AG09319 (cell line): Measurements from ENCODE around the gene RCOR1.

Source experiments
- DNase-seq: peaks from one replicate; pipeline ENCODE4 v3.0.0-alpha.2; 2010; ENCODE audit warnings: low read depth; ENCODE audit errors: extremely low read depth
- TF ChIP-seq, protein P1 (sequence below): IDR thresholded peaks from 2 replicates; pipeline ENCODE4 v1.5.1; 2011; ENCODE audit warnings: low read depth, mild to moderate bottlenecking, inconsistent platforms, low read length, moderate library complexity

RCOR1 gene

GRCh38 chr14:102644523-102644922, 52.1 kb downstream of the RCOR1 start:
- TF ChIP-seq, protein P1, sequence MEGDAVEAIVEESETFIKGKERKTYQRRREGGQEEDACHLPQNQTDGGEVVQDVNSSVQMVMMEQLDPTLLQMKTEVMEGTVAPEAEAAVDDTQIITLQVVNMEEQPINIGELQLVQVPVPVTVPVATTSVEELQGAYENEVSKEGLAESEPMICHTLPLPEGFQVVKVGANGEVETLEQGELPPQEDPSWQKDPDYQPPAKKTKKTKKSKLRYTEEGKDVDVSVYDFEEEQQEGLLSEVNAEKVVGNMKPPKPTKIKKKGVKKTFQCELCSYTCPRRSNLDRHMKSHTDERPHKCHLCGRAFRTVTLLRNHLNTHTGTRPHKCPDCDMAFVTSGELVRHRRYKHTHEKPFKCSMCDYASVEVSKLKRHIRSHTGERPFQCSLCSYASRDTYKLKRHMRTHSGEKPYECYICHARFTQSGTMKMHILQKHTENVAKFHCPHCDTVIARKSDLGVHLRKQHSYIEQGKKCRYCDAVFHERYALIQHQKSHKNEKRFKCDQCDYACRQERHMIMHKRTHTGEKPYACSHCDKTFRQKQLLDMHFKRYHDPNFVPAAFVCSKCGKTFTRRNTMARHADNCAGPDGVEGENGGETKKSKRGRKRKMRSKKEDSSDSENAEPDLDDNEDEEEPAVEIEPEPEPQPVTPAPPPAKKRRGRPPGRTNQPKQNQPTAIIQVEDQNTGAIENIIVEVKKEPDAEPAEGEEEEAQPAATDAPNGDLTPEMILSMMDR = no peak
- no peak for DNase-seq

DNA sequence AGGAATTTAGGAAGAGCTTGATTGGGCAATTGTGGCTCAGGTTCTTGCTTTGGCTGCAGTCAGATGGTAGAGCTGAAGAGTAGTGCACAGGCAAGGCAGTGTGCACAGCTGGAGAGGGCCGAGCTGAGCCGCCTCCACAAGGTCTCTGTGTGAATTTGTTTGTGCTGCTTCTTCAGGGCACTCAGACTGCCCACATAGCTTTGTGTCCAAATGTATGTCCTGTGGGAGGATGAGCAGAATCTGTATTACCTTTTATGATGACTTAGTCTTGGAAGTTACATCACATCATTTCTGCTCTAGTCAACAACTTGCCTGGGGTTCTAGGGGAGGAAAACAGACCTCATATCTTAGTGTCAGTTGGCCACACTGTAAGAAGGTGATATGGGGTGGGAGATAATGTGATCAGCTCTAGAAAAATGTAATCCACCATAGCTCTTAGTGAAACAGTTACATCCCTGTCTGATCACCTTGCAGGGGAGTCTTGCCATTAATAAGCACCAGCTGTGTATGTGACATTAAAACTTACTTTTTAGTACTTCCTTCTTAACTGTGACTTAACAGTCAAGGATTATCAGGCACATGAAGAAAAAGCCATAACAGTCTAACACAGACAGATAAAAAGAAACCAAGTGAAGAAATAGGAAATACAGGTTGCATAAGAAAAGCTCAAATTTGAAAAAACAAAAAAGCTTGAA, 53.4 kb downstream of the RCOR1 start:
- no peak for DNase-seq
- TF ChIP-seq, protein P1 = no peak

DNA sequence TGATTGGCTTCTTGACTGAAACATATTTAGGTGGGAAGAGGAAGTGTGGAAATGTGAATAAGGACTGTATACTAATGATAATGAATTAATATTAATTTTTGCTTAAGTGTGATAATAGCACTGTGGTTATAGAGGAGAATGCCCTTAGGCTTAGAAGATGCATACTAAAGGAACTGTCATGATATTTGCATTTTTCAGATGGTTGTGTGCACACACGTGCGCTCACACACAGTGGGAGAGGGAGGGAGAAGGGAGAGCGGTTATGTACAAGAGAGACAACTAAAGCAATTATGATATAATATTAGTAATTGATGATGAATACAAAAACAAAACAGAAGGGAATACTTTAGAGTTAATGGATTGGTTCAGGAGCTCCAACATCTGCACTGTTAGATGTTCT, 54.2 kb downstream of the RCOR1 start:
- no peak for DNase-seq
- TF ChIP-seq, protein P1 = no peak

DNA sequence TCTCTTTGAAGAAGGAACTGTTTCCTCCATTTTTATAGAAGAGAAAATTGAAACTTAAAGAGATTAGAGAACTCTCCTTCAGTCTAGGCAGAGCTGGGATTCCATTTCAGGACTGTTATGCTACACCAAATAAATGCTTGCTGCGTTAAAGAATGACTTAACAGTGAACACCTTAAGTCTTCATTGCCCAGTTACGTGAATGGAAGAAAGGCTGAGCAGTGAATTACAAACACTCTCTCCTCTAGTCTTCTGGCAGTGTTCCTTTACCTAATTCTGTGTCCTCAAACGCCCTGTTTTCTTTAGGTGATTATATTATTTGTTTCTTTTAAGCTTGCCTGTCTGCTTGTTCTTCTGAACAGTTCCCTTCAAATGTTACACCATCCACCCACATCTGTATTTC, 59.7 kb downstream of the RCOR1 start:
- no peak for DNase-seq
- TF ChIP-seq, protein P1 = no peak

DNA sequence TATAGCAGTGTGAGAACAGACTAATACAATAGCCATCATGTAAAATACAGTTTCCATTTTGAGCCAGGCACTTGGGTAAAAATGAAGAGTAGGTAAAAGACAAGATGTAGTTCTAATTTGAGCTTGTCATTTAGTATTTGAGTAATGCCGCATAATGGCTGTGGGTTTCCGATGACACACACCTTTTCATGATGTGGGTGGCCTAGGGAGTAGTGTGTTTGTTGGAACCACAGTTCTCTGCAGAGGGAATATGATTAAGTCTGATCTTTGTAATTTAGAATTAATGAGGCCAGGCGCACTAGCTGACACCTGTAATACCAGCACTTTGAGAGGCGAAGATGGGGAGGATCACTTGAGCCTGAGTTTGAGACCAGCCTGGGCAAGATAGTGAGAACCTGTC, 61.8 kb downstream of the RCOR1 start:
- TF ChIP-seq, protein P1 = no peak
- no peak for DNase-seq

GRCh38 chr14:102655137-102655536, 62.7 kb downstream of the RCOR1 start:
- TF ChIP-seq, protein P1 = no peak
- DNase-seq = no peak

- TF ChIP-seq, protein P1 = no peak
- DNase-seq = no peak
Observed at GRCh38 chr14:102659797-102660196, 67.3 kb downstream of the RCOR1 start.
